GM21576 (cell line): ENCODE results near the gene OSBP.
A peak's percentile ranks its signal among the peaks of the same experiment; 100 is the strongest.

Experiments
- ATAC-seq: cut with Tn5 transposase; IDR thresholded peaks from one replicate; pipeline ENCODE4 v1.9.1; 2021; ENCODE audit warnings: mild to moderate bottlenecking, moderate library complexity; ENCODE audit not compliant: unreplicated experiment

OSBP gene

DNA sequence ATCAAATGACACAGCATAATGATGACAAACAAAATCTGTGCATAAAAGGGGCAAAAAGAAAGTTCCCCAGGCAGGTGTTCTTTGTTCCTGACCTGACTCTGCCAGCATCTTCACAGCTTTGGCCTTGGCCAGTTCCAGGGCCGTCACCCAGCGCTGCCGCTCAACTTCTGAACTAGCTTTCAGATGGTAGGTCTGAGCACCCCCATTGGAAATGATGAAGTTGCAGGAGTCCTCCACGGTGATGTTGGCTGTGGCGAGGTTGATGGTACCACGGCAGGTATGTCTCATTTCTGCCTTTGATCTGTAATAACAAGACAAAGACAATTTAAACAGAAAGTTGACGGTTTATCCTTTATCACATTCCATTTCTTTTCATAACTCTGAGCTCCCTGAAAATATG is 5.3 kb downstream of the OSBP start:
- no peak for ATAC-seq

DNA sequence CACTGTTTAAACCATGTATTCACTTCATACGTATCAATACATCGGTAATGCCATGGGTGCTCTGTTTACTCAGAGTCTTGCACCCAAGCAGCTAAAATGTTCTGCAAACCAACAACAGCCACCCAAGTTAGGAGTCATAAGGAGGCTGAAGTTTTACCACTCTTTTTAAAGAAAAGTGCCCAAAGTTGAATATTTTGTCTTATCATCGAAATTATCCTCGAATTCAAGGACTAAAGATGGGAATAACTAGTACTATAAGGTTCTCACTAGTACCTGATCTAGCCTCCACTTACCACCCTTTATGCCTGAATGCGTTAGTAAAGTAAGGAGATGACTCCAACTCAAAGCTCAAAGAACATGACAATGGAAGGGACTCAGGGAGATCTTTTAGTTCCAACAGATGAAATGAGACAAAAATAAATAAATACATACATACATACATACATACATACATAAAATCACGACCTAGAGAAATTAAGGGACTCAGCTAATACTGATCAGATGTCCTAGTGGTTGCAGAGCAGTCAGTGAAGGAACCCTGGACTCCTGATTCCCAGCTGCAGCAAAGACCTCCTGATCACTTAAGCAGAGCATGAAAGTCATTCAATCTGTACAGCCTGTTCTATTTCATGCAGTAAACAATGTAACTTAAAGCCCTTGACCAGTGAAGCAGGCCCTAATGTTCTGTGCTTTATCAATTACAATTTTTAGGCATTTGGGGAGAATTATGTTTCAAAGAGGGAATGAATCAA is 7.7 kb downstream of the OSBP start:
- no peak for ATAC-seq

DNA sequence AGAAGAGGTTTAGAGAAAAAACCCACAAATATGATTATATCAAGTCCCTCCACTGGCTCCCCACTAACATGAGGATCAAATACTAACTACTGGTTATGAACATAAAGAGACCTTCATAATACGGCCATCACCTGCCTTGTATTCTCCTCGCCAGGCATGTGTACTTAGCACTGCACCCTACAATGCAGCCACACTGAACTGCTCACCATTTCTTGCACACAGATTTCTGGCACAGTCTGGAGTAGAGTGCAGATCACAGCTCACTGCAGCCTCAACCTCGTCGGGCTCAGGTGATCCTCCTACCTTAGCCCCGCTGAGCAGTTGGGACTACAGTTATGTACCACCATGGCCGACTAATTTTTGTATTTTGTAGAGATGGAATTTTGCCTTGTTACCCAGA is 13.1 kb downstream of the OSBP start:
- no peak for ATAC-seq

DNA sequence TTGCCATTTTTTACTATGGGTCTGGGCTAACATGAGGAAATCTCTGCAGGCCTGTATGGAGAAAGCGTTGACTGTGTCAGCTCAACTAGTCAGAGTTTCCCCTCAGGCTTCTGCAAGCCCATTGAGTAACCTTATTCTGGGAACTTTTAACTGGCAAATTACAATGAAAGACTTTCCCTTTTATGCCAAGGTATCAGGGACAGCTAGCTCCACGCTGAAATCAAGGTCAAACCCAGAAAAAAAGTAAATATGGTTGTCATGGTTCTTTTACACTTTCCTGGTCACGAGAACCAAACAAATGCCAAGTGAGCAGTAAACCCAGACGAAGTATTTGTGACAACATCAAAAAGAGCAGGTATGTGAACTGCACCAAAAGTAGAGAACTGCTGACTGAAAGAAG is 13.8 kb downstream of the OSBP start:
- ATAC-seq, result no peak

DNA sequence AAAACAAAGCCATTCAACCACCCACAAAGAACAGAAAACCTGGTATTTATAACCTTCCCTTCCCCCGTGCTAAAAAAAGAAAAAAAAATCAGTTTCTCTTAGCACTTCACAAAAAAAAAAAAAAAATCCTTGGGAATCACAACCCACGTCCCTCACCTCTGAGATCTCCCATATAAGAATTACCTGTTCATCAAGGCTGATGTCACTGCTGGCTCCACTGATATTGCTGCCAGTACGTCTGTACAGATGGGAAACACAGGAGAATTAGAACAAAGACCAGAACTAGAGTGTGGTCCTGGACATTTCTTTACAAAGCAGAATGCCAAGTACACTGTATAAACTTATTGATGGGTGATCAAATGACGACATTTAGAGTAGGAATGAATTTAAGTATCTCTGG is 14.9 kb downstream of the OSBP start:
- no peak for ATAC-seq

DNA sequence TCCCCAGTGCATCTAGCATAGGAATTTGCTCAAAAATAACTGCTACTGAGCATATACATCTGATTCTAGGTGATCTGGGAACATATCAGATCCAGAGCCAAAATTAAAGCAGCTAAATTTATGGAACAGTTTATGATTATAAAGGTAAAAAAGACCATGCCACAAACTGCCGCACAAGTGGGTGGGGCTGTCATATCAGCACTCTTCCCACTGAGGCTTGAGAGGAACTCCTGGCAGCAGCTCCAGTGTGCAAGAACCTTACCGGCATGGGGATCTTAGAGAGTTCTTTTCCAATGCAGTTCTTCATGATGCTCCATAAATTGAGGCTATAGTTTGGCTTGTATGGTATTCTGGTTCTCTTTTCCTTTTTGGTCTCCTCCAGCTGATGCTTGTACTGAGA is 15.3 kb downstream of the OSBP start:
- no peak for ATAC-seq

DNA sequence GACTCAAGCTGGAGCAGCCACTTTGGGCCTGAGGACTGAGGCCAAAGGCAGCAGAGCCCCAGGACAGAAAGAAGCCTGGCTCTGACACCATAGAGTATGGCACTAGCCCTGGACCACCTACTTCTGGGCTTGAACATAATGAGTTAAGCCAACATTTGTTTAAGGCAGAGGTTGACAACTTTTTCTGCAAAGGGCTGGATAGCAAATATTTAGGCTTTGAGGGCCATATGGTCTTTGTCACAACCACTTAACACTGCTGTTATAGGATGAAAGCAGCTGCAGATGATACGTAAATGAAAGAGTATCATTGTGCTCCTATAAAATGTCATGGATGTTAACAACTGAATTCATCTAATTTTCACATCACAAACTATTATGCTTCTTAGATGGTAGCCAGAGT is 16.6 kb downstream of the OSBP start:
- ATAC-seq, result no peak

DNA sequence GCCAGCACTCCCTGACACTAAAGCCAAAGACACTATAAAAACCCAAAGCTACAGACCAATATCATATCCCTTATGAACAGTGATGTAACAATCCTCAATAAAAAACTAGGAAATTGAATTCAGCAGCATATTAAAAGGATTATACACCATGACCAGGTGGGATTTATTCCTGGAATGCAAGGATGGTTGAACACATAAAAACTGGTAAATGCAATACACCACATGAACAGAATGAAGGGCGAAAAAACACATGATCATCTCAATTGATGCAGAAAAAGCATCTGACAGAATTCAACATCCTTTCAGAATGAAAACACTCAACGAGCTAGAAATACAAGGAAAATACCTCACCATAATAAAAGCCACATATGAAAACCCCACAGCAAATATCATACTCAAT is 31.3 kb downstream of the OSBP start:
- no peak for ATAC-seq

DNA sequence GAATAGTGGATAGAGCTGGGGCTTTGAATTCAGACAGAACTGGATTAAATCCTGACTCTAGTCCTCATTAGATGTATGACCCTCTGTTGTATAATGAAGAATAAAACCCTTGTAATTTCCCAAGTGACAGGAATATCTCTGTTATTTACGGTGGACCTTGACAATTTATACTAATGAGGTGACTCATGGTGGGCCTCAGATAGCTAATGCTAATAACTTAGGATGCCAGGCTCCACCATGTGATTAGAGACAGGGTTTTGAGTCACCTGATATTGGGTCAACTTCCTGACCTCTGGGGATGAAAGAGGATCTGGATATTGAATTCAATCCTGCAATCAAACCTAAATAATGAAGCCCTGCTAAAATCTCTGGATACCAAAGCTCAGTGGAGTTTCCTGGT is 33.6 kb downstream of the OSBP start:
- no peak for ATAC-seq

DNA sequence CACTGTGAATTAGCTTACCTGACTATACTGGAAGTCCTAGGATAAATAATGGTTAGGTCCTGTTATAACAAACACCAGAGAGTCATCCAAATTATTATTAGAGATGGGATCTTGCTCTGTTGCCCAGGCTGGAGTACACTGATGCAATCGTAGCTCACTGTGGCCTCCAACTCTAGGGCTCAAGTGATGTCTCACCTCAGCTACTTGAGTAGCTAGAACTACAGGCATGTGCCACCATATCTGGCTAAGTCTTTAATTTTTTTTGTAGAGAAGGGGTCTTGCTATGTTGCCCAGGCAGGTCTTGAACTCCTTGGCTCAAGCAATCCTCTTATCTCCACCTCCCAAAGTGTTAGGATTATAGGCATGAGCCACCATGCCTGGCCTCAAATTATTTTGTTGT is 37.2 kb downstream of the OSBP start:
- no peak for ATAC-seq

DNA sequence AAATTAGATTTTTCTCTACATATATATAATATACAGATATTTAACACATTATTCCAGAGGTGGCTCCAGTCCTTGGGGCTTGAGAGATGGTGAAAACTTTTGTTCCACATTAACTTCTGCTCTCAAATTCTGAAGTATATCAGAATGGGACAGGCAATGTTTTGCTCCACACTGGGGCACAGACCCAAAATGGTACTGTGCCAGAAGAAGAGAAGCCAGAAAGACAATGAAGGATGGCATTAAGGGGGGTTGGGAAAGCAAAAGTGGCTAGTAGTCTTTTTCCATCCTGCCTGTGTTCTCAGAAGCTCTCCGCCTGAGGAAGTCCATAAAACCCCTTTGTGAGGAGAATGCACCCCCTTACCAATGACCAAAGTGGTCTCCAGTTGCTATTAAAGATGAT is 40.1 kb downstream of the OSBP start:
- no peak for ATAC-seq

DNA sequence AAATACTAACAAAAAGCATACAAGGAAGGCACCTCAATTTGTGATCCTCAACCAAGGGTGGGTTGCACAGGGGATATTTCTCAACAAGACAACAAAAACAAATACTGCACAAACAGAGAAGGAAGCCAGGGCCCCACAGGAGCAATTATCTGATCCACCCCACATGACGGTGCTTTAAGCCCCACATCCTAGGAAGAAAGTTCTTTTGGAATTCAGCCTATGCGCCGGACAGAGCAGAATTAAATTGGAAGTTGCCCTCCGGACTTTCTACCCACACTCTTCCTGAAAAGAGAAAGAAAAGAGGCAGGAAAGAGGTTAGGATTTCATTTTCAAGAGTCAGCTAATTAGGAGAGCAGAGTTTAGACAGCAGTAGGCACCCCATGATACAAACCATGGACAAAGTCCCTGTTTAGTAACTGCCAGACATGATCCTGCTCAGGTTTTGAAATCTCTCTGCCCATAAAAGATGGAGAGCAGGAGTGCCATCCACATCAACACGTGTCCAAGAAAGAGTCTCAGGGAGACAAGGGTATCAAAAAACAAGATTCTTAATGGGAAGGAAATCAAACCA is 40.6 kb downstream of the OSBP start:
- no peak for ATAC-seq

DNA sequence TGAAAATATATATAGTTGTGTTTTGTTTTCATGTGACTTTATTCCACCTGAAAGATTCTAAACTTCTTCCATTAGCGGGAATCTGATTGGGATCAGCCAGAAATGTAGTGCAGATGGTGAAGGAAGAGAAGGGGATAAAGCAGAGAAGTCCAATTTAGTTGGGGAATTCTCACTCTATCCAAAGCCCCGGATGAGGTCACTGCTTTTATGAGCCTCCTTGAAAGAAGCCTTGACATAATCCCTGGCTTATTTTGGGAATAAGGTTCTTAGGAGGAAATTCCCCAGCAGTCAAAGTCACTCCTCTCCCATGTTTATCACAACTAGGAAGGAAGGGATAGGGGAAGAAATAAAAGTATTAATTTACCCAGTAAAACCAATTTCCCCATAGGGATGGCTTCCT is 41.1 kb downstream of the OSBP start:
- no peak for ATAC-seq

DNA sequence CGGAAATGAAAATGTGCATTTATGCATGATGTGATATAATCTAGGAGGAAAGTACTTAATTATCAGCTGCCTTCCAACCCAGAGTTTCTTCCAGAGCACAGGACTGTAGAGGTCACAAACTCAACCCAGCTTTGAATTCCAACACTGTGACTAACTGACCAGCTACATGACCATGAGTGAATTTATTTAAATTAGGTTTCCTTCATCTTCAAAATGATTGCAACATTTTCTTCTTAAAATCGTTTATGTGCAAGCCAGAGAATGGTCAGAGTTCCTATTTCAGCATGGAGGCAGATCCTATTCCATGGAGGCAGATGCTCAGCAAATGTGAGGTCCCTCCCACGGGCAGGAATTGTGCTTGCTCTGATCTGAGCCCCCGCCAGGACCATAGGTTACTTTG is 42.4 kb downstream of the OSBP start:
- no peak for ATAC-seq

DNA sequence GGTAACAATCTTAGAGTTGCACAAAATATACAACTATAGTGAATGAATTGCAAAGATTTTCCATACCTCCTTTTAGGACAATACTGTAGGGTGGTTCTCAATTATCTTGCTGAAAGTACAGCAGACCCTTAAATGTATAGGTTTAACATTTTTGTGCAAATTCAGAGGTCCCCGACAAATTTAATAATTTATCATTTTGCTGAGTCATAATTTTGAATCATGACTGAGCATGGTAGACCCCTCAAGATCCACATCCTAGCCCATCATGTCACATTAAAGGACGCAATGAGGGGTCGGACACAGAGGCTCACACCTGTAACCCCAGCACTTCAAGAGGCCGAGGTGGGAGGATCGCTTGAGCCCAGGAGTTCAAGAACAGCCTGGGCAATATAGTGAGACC is 43.5 kb downstream of the OSBP start:
- ATAC-seq, result no peak

DNA sequence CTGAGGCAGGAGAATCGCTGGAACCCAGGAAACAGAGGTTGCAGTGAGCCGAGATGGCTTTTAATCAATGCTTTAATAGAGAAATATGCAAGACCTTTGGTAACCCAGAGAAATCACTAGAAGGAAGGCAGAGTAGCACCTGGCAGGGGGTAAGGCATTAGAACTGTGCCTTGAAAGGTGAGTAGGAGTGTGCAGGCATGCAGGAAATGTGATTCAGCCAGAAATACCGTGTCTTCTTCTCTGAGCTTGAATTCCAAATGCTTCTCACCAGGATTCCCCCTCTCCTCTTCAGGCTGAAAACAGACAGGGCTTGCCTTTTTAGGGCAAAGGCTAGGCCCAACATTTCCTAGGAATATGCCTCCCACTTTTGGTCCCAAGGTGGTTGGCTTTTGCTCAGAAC is 53.3 kb downstream of the OSBP start:
- ATAC-seq, result no peak

DNA sequence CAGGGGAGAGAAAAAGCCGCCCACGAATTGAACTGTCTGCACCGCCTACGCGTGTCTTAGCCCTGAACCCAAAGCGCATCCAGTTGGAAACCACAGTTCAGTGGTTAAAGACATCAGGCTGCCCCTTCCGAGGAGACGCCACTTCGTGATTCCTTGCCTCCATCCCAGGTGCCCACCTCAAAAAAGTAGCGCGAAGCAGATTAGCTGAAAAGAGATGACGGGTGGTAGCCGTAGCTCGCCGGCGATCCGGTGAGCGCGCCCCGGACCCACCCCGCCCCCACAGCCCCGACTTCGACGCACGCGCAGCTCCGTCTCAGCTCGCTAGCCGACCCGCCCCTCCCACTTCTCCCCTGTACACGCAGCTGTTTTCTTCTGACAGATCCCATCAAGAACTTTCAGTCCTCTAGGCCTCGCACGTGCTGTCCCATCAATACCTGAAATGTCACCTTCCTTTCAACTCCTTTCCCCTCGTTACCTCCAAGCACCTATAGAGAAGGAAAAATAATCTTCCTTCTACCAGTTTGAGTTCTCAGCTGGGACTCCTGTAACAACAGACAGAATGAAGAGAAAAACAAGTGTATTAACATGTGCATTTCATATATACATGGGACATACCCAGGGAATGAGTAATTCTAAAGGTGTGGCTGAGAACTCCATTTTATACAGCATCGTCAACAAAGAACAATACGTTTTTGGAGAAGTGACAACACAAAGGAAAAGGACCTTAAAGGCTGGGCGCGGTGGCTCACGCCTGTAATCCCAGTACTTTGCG is 54.7 kb downstream of the OSBP start:
- peak; percentile 41 for ATAC-seq

DNA sequence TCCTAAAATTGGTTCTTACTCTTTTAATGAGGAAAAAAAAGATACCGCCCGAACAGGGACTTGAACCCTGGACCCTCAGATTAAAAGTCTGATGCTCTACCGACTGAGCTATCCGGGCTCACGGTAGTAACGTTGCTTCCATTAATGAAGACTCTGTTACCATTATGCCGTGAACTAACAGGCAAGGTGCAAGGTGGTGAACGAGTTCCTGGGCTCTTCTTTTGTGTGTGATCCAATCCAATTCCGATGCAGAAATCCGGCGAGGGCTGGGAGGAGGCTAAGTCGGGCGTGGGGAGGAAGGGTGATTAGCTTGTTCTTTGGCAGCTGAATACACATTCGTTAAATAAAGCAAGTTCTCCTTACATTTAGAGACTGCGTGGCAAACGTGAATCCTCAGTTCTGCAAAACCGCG is 55.3 kb downstream of the OSBP start:
- ATAC-seq, result peak; percentile 34

DNA sequence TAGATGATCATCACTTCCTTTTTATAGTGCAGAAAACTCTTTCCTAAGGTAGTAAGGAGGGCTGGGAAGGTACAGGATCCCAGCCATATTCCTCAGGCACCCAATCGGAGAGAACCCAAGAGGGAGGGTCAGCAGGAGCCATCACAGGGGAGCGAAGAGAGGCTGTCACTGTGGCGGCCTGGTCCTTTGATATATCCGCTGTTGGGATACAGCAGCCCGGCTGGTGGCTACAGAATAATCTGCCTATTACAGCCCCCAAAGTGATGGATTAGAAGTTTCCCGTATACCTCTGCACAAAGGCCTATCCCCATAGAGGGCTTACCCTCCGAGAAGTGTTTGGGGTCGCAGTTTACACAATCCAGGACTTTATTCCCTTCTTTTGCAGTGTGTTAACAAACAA is 55.7 kb downstream of the OSBP start:
- ATAC-seq, result no peak

DNA sequence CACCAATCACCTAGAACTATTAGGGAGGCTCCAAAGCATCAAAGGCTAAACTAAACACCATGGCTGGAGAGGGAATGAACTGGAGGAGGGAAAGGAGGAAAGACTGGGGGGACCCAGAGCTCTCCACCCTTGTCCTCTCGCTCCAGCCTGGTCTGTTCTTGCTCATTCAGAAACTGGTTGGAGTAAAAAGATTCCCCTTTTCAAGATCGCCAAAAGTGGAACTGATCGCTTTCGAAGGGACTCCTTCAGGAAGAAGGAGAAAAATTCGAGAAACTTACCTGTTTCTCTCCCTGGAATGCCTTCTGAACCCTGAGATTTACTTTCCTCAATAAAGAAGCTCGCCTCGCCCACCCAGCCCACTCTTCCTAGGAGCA is 57.3 kb downstream of the OSBP start:
- ATAC-seq, result no peak

DNA sequence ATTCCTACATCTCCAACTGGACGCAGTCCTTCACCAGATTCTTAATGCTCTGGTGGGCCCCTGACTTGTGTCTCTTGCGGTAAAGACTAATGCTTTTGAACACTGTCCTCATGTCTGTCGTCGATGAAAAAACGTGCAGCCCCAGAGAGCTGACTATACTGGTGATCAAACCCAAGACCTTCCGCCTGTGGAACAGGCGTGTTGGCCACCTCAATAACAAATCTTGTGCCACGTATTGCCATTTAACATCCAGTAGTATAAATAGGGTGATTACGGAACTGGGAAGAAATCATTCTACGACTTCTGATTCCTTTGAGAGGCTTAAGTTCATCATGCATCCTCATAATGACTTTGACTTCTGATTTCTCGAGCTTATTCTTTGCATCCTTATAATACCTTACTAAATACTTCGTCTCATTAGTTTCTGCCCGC is 58.6 kb downstream of the OSBP start:
- ATAC-seq, result peak; percentile 12
